Measurements from ENCODE around the gene HTR3B.

Gene HTR3B

GRCh38 chr11:113874096-113874495 lies 30.5 kb upstream of the HTR3B start:
- Histone ChIP-seq H3K27me3 (replicated peaks; ENCODE audit: control insufficient read depth, insufficient read depth, low read length) (no peaks in the 10 kb centered on the region), H3K36me3 (ENCODE audit: control insufficient read depth, insufficient read depth, low read length) (no peaks in the 10 kb centered on the region; the same call in 1 of the 2 replicates), H3K4me3 (replicated peaks; ENCODE audit: low read depth, low read length) (peak overlapping the region; percentile 75)
- DNase-seq (ENCODE audit: extremely low read depth, insufficient read length) = no peak
- no peak for TF ChIP-seq CTCF (IDR thresholded peaks at IDR 0.05; ENCODE audit: insufficient read depth, low read length, poor library complexity, severe bottlenecking)

GRCh38 chr11:113874581-113875233 lies 29.9 kb upstream of the HTR3B start:
- H3K36me3 ChIP-seq (ENCODE audit: control insufficient read depth, insufficient read depth, low read length) = no peaks in the 10 kb centered on the region; the same call in 1 of the 2 replicates
- no peak for TF ChIP-seq CTCF (IDR thresholded peaks at IDR 0.05; ENCODE audit: insufficient read depth, low read length, poor library complexity, severe bottlenecking)
- no peak for DNase-seq (ENCODE audit: extremely low read depth, insufficient read length)
- peak overlapping the region; percentile 75 for H3K4me3 ChIP-seq (replicated peaks; ENCODE audit: low read depth, low read length)
- no peaks in the 10 kb centered on the region for H3K27me3 ChIP-seq (replicated peaks; ENCODE audit: control insufficient read depth, insufficient read depth, low read length)

- H3K4me3 ChIP-seq (replicated peaks; ENCODE audit: low read depth, low read length) = peak within 1 kb of the TSS; percentile 88
- TF ChIP-seq CTCF (IDR thresholded peaks at IDR 0.05; ENCODE audit: insufficient read depth, low read length, poor library complexity, severe bottlenecking) = peak; percentile 3
- peak; percentile 96 for DNase-seq (ENCODE audit: extremely low read depth, insufficient read length)
- no peaks in the 10 kb centered on the region for H3K36me3 ChIP-seq (ENCODE audit: control insufficient read depth, insufficient read depth, low read length)
- no peaks in the 10 kb centered on the region for H3K27me3 ChIP-seq (replicated peaks; ENCODE audit: control insufficient read depth, insufficient read depth, low read length)
Observed at GRCh38 chr11:113875234-113876073, 29.1 kb upstream of the HTR3B start, which contains the start of gene USP28. Gene USP28 (minus strand): TSS chr11:113875572. CDS start chr11:113875501, 71 bp downstream.

GRCh38 chr11:113876074-113876797 lies 28.4 kb upstream of the HTR3B start:
- Histone ChIP-seq H3K4me3 (replicated peaks; ENCODE audit: low read depth, low read length) (peak overlapping the region; percentile 88), H3K36me3 (ENCODE audit: control insufficient read depth, insufficient read depth, low read length) (no peaks in the 10 kb centered on the region), H3K27me3 (replicated peaks; ENCODE audit: control insufficient read depth, insufficient read depth, low read length) (no peaks in the 10 kb centered on the region)
- DNase-seq (ENCODE audit: extremely low read depth, insufficient read length) = no peak
- TF ChIP-seq CTCF (IDR thresholded peaks at IDR 0.05; ENCODE audit: insufficient read depth, low read length, poor library complexity, severe bottlenecking) = no peak

GRCh38 chr11:113876798-113877669 lies 27.6 kb upstream of the HTR3B start:
- Histone ChIP-seq H3K4me3 (replicated peaks; ENCODE audit: low read depth, low read length) (peak overlapping the region; percentile 88), H3K36me3 (ENCODE audit: control insufficient read depth, insufficient read depth, low read length) (no peaks in the 10 kb centered on the region), H3K27me3 (replicated peaks; ENCODE audit: control insufficient read depth, insufficient read depth, low read length) (no peaks in the 10 kb centered on the region)
- no peak for TF ChIP-seq CTCF (IDR thresholded peaks at IDR 0.05; ENCODE audit: insufficient read depth, low read length, poor library complexity, severe bottlenecking)
- DNase-seq (ENCODE audit: extremely low read depth, insufficient read length) = no peak
